GM18873 (cell line): ENCODE measurements around the gene PIP4K2B.

ENCODE experiments used
- ATAC-seq: cut with Tn5 transposase; IDR thresholded peaks from one replicate; pipeline ENCODE4 v1.9.1; 2021; ENCODE audit warnings: mild to moderate bottlenecking, moderate library complexity, moderate number of reproducible peaks; ENCODE audit not compliant: unreplicated experiment, low FRiP score

PIP4K2B gene

DNA sequence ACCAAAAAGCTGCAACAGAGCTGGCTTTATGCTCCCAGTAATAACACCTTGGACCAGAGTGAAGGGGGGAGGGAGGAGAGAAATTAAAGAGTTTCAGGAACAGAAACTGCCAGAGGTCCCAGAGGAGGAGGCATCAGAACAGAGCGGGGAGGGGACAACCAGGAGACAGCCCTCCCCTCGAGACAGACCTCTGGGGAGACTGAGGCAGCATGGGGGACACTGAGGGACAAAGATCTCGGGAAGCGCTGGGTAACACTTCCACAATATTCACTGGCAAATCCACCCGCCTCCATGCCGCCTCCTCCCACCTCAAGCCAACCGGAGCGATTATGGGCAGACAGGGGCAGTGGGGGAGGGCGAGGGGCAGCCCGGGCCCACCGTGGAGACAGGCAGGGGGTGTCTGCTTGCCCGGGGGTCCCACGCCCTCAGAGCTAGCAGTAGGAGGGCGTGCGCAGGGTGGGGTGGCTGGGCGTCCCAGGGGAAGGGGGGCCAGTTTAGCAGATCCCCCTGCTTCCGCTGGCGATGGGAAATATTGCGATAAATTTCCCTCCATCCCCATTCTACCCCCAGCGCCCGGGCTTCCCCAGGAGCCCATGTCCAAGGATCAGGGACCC, 52.4 kb downstream of the PIP4K2B start:
- ATAC-seq = no peak

DNA sequence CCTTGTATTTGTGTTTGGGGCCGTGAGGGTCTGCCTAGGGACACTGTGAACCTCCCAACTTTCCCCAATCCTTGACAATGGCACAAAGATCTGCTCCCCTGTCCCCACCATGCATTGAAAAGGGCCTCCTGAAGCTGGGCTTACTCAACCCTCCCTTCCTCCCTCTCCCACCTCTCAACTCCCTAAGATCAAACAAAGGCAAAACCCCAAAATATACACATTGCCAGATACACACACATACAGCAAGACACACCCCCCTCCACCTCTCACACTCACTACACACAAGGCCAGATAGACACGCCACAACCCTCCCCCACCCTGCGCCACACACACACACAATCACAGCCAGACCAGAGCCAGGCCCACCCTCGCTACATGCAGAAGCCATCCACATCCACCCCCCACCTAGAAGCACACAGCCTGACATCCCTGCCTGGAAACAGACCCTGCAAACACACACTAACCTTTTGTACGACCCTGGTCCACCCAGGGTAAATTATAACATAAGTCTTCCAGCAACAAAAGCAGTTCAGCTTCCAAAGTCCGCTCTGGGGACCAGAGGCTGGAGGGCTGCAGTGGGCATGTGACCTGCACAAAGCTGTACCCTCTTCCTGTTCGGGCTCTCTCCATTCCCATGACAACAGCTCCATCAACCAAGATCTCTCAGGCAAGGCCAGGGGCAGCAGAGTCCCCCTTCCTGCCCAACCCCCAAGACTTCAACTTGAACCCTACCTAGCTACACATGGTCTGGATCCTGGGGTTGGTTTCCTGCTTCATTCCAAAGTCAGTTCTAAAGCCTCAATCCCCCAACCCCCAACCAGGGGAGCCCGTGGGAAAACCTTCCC, 53.1 kb downstream of the PIP4K2B start:
- no peak for ATAC-seq

DNA sequence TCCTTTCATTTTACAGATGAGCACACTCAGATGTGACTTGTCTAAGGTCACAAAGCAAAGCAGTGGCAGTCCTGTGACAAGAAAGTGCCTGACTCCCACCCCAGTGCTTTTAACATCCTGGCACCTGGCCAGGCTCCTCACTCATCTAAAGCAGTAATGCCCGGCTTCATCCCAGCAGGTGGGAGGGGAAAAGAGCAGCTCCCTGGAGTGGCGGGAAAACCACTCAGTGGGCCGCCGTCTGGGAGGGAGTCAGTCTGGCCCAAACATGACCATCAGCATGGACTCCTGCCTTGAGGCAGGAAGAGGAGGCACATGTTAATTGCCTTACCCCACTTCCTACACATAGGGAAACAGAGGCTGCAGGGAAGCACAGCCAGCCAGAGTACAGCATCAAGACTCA, 53.8 kb downstream of the PIP4K2B start:
- ATAC-seq = no peak

GRCh38 chr17:38743556-38744171, 55.7 kb downstream of the PIP4K2B start:
- ATAC-seq = no peak

- ATAC-seq = no peak
Measured at GRCh38 chr17:38742411-38743308, 56.7 kb downstream of the PIP4K2B start.

DNA sequence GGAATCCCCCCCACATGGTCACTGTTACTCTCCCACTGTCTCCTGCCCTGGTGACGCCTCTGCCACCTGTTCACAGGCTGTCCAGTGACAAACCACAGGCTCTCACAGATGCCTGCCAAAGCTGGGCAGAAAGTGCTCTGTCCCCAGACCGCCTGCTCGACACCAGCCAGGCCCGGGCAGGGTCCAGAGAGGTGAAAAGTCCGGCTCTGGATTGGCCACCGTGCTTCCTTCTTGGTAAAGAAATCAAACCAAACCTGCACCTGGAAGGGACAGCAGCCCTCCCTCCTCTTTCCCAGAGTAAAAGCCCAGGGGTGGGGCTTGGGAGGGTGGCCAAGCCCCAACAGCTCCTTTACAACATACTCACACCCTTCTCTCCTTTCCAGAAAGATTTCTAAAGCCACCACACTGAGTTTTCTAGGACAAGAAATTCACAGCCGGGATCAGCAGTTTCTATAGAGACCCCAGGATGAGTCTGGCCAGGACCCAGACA, 57.4 kb downstream of the PIP4K2B start:
- no peak for ATAC-seq

- no peak for ATAC-seq
Measured at GRCh38 chr17:38741461-38741860, 57.9 kb downstream of the PIP4K2B start.

DNA sequence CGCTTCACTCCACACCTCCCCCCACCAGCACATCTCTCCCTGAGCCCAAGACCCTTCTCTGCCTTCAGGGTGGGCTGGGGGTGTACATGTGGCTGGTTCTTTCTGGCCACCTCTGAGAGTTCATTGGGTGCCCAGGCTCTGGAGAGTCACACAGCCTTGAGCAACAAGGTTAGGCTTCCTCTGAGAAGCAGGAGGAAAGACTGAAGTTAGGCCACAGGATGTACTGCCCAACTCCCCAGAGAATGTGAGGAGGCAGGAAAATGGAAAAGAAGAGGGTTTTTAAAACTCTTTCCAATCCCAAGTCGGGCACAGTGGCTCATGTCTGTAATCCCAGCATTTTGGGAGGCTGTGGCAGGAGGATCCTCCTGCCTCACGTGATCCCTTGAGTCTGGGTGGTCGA, 58.5 kb downstream of the PIP4K2B start:
- ATAC-seq = no peak

DNA sequence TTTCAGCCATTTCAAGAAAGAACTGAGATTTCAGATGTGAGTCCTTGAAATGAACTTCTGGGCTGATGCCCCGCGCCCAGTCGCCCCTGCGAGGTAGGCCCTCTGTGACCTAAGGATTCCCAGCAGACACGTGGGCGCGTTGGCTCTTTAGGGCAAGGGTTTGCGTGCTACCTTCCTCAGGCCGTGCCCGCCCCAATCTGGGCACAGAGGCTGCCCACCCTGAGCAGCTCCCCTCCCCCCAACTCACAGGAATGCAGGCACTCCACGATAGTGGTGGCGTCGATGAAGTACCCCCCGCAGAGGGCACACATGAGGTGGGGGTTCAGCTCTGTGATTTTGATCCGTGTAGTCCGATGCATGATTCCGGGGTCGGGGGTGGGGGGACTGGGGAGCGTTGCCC, 59.3 kb downstream of the PIP4K2B start:
- ATAC-seq = no peak

- no peak for ATAC-seq
Measured at GRCh38 chr17:38739305-38739704, 60.1 kb downstream of the PIP4K2B start.

DNA sequence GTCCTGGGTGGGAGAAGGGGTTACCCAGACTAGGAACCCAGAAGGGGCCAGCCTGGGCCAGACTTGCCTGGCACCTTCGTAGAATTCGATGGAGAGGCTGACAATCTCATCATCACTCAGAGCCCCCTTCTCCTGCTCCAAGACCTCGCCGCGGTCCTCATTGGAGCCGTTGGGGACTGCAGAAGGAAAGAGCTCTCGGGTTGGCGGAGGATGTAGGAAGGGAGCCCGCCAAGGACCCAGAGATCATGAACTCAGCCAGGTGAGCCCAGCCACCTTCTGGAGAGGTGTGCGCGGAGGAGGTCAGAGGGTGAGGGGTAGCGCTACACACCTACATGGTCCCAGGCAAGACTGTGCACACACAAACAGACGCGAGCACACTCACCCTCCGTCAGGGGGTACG, 60.7 kb downstream of the PIP4K2B start:
- ATAC-seq = no peak

GRCh38 chr17:38738007-38738662, 61.2 kb downstream of the PIP4K2B start:
- no peak for ATAC-seq

DNA sequence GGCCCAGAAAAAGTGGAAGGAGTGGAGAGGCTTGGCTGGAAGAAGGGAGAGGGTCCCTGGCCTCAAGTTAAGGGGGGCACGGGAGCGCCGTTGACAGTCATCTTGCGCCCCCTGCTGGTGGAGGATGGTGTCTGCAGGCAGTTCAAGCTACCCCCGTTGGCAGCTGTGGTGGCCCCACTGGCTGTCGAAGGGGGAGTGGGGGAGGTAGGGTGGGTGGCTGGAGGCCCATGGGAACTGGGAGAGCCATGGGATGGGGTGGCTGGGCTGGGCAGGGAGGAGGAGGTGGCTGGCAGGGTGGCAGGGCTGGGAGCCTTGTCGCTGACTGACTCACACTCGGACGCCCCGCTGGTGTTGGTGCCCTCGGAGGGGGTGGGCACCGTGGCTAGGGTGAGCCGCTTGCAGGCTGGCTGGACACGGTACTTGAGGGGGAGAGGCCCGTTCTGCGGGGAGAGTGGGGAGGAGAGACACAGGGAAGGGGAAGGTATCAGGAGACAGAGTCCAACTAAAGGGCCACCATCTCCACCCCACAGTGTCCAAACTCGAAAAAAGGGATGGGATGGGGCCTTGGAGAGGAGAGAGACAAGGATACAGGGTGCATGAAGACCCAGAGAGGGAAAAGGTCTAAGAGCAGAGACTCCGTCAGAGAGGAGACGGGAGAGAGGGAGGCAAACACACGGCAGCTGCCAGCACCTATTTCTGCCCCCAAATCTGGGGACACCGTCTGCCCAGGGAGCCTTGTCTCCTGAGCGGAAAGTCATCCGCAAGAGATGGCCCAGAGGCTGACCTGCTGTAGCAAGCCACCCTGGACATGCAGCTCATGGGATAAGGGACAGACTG, 64.0 kb downstream of the PIP4K2B start:
- no peak for ATAC-seq

DNA sequence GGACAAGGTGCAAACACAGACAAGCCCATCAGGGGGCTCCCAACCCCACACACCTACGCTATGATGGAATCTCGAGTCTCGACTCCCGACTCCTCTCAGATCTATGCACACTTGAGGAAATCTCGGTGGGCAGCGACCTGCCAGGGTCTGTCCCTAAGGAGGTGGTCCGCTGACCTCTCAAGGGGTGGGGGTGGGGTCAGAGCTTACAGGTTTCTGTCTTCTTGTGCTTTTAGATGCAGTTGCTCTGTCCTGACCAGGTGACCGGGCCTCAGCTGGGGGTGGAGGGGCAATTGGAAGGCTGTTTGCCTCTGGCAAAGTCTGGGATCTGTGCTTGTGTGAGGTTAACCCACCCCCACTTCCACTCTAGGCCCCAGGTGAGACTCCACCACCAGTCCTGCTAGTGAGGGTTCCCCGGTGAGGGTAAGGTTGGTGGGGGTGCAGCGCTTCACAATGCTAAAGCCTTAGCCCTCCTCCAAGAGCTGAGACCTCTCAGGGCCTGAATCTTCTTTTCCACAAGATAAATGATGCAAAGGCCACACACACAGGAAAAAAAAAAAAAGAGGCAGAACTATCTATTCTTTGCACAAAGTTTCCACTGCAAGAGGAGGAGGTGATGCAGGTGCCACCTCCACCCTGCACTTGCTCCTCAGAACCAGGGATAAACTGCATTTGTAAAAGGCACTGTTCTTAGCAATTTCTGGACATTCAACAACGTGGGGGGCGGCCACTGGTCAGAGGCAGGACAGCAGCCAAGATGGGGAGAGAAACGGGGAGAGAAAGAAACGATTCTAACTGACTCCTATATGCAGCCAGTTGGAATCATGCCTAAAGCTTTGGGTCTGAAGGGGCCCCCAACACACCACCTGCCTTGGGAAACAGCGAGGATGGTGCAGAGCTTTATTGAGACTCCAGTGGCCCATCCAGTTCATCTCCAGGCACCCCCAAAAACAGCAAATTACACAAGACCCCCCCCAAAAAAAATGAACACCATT, 65.1 kb downstream of the PIP4K2B start:
- ATAC-seq = no peak

- no peak for ATAC-seq
Measured at GRCh38 chr17:38733282-38733981, 65.9 kb downstream of the PIP4K2B start.

GRCh38 chr17:38732376-38733281, 66.7 kb downstream of the PIP4K2B start:
- no peak for ATAC-seq
